CD4-positive, alpha-beta memory T cell (primary cell): ENCODE results near the gene TMEM176B. TPM values are rescaled to one million over a fixed set of nuclear protein-coding genes. Genes with fewer than 3 reads are reported as not detected.

Experiments used
- CTCF ChIA-PET: fragments of 350-600 bp; sonication (Branson Sonifier 250); formaldehyde crosslinking; loops from one replicate; lab custom pipeline; 2021; ENCODE audit warnings: inconsistent platforms; ENCODE audit not compliant: partially characterized antibody; lab: Charles Lee
- POLR2A ChIA-PET: fragments of 350-600 bp; sonication (Branson Sonifier 250); formaldehyde crosslinking; loops from one replicate; lab custom pipeline; 2021; ENCODE audit not compliant: partially characterized antibody; lab: Charles Lee
- DNase-seq, 5 donors: peaks; one replicate each; pipeline versions ENCODE4 v3.0.0 to v3.0.0-alpha.2; 2020 to 2022; ENCODE audit warnings: mixed read lengths in 1 of 5
- H3K27ac ChIP-seq: one replicate; pipeline ENCODE4 v1.7.0; 2013; ENCODE audit warnings: low read depth, low read length
- H3K27me3 ChIP-seq: 2 replicates; pipeline ENCODE4 v1.7.0; 2013; ENCODE audit warnings: mild to moderate bottlenecking, low read length, moderate library complexity; ENCODE audit not compliant: insufficient read depth
- H3K36me3 ChIP-seq: 2 replicates; pipeline ENCODE4 v1.7.0; 2013; ENCODE audit warnings: mild to moderate bottlenecking, low read length, moderate library complexity; ENCODE audit not compliant: insufficient read depth
- H3K4me1 ChIP-seq: 2 replicates; pipeline ENCODE4 v1.7.0; 2013; ENCODE audit warnings: mild to moderate bottlenecking, low read length, moderate library complexity; ENCODE audit not compliant: insufficient read depth
- H3K4me3 ChIP-seq, 2 donors: one replicate each; pipeline ENCODE4 v1.7.0; 2013; ENCODE audit warnings: low read length in 2 of 2, mild to moderate bottlenecking in 1 of 2
- H3K9me3 ChIP-seq, 2 donors: one replicate each; pipeline ENCODE4 v1.7.0; 2013; ENCODE audit warnings: low read length in 2 of 2, control low read depth in 1 of 2; ENCODE audit not compliant: control insufficient read depth in 1 of 2
- H3K27ac Mint-ChIP-seq, 7 donors: one replicate each; pipeline ENCODE4 v1.8.0; 2020 to 2021; ENCODE audit warnings: mixed read lengths in 7 of 7, mild to moderate bottlenecking in 6 of 7, inconsistent platforms in 3 of 7, moderate library complexity in 3 of 7
- H3K27me3 Mint-ChIP-seq, 2 donors: one replicate each; pipeline ENCODE4 v1.8.0; 2020 to 2021; ENCODE audit warnings: mixed read lengths in 2 of 2
- H3K36me3 Mint-ChIP-seq, 2 donors: one replicate each; pipeline ENCODE4 v1.8.0; 2020 to 2021; ENCODE audit warnings: mixed read lengths in 2 of 2, inconsistent platforms in 1 of 2, mild to moderate bottlenecking in 1 of 2
- H3K4me1 Mint-ChIP-seq, 4 donors: one replicate each; pipeline ENCODE4 v1.8.0; 2020 to 2021; ENCODE audit warnings: mixed read lengths in 4 of 4, mild to moderate bottlenecking in 1 of 4
- H3K4me3 Mint-ChIP-seq, 8 donors: one replicate each; pipeline ENCODE4 v1.8.0; 2020 to 2021; ENCODE audit warnings: mixed read lengths in 8 of 8, mild to moderate bottlenecking in 7 of 8, moderate library complexity in 6 of 8, inconsistent platforms in 3 of 8
- H3K9me3 Mint-ChIP-seq, 8 donors: one replicate each; pipeline ENCODE4 v1.8.0; 2020 to 2021; ENCODE audit warnings: mixed read lengths in 8 of 8, mild to moderate bottlenecking in 5 of 8, inconsistent platforms in 3 of 8, moderate library complexity in 1 of 8
- intact Hi-C: fragments of 100-400 bp; cut with micrococcal nuclease; formaldehyde crosslinking; loops from one replicate; pipeline ENCODE4 v1.15.1; 2023
- polyA plus RNA-seq, 2 donors: library from polyadenylated mRNA; unstranded; fragments of 300-500 nt; fragmentation: Illumina TruSeq; gene quantifications; one replicate each; pipeline ENCODE4 v1.2.3, GENCODE V29; 2021
- total RNA-seq, 2 experiments: library from RNA; stranded (reverse); gene quantifications; one replicate each; pipeline ENCODE4 v1.2.3, GENCODE V29; 2021

Gene TMEM176B
- total and polyA plus RNA-seq, 4 experiments from 2014 or later = 1.6 to 2.3 TPM; not detected in 2

DNA sequence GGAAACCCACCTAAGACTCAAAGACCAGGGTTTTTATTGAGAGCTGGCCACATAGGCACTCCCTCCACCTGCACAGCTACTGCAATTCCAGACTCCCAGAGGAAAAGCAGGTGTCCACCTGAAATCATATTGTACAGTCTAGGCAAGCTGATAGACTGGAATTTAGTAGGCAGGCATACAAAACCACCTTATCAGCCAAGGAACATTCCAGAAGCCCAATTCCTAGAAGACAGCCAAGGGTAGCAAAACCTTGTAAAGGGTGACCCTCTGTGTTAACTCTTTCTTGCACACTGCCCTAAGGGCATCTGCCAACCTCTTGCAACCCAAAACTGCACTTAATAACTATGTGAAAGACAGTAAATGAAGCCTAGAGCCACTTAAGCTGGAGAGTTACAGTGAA is 5.7 kb upstream of the TMEM176B start:
- no peak overlapping the region for H3K27ac Mint-ChIP-seq
- CTCF ChIA-PET = no interaction called here
- POLR2A ChIA-PET = no interaction called here
- Histone ChIP-seq H3K9me3 (peaks cover 0 to 9% of the 10 kb centered on the region in 2 donors), H3K36me3 (no peaks in the 10 kb centered on the region), H3K27me3 (peaks cover 20% of the 10 kb centered on the region), H3K27ac (no peak overlapping the region), H3K4me3 (no peak overlapping the region), H3K4me1 (peaks cover 8% of the 10 kb centered on the region)
- peaks cover 0 to 5% of the 10 kb centered on the region in 2 donors for H3K36me3 Mint-ChIP-seq
- no peak overlapping the region for H3K4me3 Mint-ChIP-seq
- peaks cover 0 to 25% (median 20%) of the 10 kb centered on the region in 8 donors for H3K9me3 Mint-ChIP-seq
- DNase-seq = no peak
- peaks cover 46 to 53% of the 10 kb centered on the region in 2 donors for H3K27me3 Mint-ChIP-seq
- intact Hi-C loops = no loop called here
- peaks cover 0 to 13% (median 4%) of the 10 kb centered on the region in 4 donors for H3K4me1 Mint-ChIP-seq

DNA sequence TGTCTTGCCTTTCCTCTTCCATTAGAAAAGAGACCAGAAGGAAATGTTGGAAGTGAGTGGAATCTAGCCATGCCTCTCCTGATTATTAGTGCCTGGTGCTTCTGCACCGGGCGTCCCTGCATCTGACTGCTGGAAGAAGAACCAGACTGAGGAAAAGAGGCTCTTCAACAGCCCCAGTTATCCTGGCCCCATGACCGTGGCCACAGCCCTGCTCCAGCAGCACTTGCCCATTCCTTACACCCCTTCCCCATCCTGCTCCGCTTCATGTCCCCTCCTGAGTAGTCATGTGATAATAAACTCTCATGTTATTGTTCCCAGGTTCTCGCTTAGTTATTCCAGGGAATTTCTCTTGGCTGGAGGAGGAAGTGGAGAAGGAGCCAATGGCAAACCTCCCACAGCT is 4.6 kb upstream of the TMEM176B start:
- Histone ChIP-seq H3K9me3 (peaks cover 0 to 9% of the 10 kb centered on the region in 2 donors), H3K36me3 (no peaks in the 10 kb centered on the region), H3K27me3 (peaks cover 24% of the 10 kb centered on the region), H3K4me3 (no peak overlapping the region), H3K4me1 (peaks cover 13% of the 10 kb centered on the region), H3K27ac (no peak overlapping the region)
- ChIA-PET POLR2A (no interaction called here), CTCF (no interaction called here)
- Mint-ChIP-seq H3K9me3 (peaks cover 0 to 25% (median 20%) of the 10 kb centered on the region in 8 donors), H3K4me3 (no peak overlapping the region), H3K27ac (peak overlapping the region in 1 of 7 donors; percentile 77), H3K36me3 (peaks cover 0 to 5% of the 10 kb centered on the region in 2 donors), H3K27me3 (peaks cover 39 to 42% of the 10 kb centered on the region in 2 donors), H3K4me1 (peaks cover 0 to 14% (median 4%) of the 10 kb centered on the region in 4 donors)
- intact Hi-C loops = no loop called here
- DNase-seq = no peak

DNA sequence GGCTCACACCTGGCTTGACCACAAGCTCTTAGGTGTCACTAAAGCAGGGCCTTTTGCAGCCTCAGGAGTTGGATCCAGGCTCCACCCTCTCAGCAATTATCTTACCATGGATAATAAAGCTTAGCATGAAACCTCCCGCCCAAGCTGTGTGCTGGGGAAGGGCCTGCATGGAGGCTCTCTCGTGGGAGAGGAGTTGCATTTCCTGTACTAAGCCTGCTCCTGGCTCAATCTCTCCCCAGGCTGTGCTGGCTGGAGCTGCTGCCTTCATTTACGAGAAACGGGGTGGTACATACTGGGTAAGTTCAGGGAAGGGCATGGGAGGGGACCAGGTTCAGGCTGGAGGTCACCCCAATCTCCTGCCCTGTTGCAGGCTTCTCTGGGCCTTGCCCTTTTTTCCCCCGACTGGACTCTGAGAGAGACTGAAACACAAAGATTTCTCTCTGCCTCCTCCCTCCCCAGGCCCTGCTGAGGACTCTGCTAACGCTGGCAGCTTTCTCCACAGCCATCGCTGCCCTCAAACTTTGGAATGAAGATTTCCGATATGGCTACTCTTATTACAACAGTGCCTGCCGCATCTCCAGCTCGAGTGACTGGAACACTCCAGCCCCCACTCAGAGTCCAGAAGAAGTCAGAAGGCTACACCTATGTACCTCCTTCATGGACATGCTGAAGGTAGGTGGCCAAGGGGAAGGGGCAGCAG is 3.1 kb upstream of the TMEM176B start:
- Histone ChIP-seq H3K4me1 (peaks cover 14% of the 10 kb centered on the region), H3K4me3 (no peak overlapping the region), H3K36me3 (no peaks in the 10 kb centered on the region), H3K27me3 (peaks cover 33% of the 10 kb centered on the region), H3K9me3 (peaks cover 0 to 9% of the 10 kb centered on the region in 2 donors), H3K27ac (no peak overlapping the region)
- POLR2A ChIA-PET = no interaction called here
- Mint-ChIP-seq H3K36me3 (peaks cover 0 to 5% of the 10 kb centered on the region in 2 donors), H3K27ac (no peak overlapping the region), H3K27me3 (peaks cover 38 to 41% of the 10 kb centered on the region in 2 donors), H3K9me3 (peaks cover 0 to 28% (median 20%) of the 10 kb centered on the region in 8 donors), H3K4me1 (peaks cover 2 to 14% (median 4%) of the 10 kb centered on the region in 4 donors), H3K4me3 (peak overlapping the region in 2 of 8 donors; percentile 7 to 24)
- intact Hi-C loops = no loop called here
- no peak for DNase-seq
- CTCF ChIA-PET = no interaction called here

DNA sequence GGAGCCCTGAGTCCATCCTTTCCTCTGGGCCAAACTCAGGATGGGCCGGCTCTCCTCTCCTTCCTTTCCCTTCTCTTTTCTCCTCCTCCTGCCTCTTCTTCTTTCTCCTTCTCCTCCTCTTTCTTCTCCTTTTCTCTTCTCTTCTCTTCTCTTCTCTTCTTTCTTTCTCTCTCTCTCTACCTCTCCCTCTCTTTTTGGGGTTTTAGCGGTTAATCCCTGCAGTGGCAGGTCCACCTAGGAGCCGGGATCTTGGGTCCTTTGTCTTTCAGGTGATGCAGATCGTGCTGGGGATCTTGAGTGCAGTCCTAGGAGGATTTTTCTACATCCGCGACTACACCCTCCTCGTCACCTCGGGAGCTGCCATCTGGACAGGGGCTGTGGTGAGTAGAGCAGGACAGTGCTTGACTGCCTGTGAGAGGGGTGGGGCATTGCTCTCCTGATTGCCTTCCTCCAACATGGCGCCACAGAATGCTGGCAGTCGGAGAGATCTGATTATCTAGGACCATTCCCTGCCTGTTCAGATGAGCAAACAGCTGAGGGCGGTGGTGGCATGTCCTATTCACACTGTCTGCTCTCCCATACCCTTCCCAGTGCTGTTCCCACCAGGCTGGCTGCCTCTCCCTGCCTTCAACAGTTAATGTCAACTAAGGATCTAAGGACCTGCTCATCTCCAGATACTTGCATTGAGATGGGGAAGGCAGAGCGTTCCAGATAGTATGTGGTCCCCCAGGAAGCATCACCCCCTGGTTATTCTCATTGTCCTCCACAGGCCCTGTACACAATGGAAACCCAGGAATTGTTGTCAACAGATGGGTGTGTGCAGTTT is 2.0 kb upstream of the TMEM176B start:
- POLR2A ChIA-PET = no interaction called here
- Mint-ChIP-seq H3K9me3 (peaks cover 0 to 25% (median 21%) of the 10 kb centered on the region in 8 donors), H3K36me3 (peaks cover 0 to 5% of the 10 kb centered on the region in 2 donors), H3K27ac (no peak overlapping the region), H3K4me1 (peaks cover 2 to 14% (median 4%) of the 10 kb centered on the region in 4 donors), H3K4me3 (peak overlapping the region; percentile 11 to 81 (median 64)), H3K27me3 (peaks cover 36 to 42% of the 10 kb centered on the region in 2 donors)
- intact Hi-C loops = no loop called here
- Histone ChIP-seq H3K4me3 (no peak overlapping the region), H3K9me3 (peaks cover 0 to 9% of the 10 kb centered on the region in 2 donors), H3K4me1 (peaks cover 14% of the 10 kb centered on the region), H3K27ac (no peak overlapping the region), H3K27me3 (peaks cover 33% of the 10 kb centered on the region), H3K36me3 (no peaks in the 10 kb centered on the region)
- DNase-seq = no peak
- CTCF ChIA-PET = no interaction called here

DNA sequence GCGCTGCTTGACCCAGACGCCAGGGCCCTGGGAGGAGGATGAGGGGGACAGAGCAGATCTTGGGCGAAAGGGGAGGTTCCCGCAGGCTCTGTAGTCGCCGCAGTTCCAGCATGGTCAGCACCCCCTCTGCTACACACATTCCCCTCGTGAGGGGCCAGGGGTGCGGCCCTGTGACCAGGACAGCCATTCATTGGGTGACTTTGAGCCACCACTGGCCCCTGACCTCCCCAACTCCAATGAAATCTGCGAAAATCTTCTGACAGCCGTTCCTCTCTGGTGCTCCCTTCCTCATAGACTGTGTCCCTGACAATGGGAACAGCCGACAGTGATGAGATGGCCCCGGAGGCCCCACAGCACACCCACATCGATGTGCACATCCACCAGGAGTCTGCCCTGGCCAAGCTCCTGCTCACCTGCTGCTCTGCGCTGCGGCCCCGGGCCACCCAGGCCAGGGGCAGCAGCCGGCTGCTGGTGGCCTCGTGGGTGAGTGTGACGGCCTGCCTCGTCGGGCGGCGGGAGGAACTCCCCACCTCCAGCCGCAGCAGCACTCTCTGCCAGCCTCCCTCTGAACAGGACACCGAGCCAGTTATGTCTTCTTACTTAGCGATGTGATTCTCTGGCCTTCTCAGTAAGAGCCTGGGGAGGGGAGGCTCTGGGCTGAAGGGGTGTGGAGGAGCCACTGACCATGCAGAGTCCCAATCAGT is 1.2 kb upstream of the TMEM176B start:
- DNase-seq = no peak
- H3K4me3 Mint-ChIP-seq = peak overlapping the region; percentile 11 to 81 (median 74)
- POLR2A ChIA-PET = no interaction called here
- H3K4me1 Mint-ChIP-seq = peaks cover 2 to 14% (median 4%) of the 10 kb centered on the region in 4 donors
- peaks cover 0 to 5% of the 10 kb centered on the region in 2 donors for H3K36me3 Mint-ChIP-seq
- peaks cover 14% of the 10 kb centered on the region for H3K4me1 ChIP-seq
- H3K4me3 ChIP-seq = no peak overlapping the region
- no peak overlapping the region for H3K27ac Mint-ChIP-seq
- intact Hi-C loops = no loop called here
- peaks cover 37 to 44% of the 10 kb centered on the region in 2 donors for H3K27me3 Mint-ChIP-seq
- H3K27ac ChIP-seq = no peak overlapping the region
- CTCF ChIA-PET = no interaction called here
- peaks cover 33% of the 10 kb centered on the region for H3K27me3 ChIP-seq
- H3K9me3 Mint-ChIP-seq = peaks cover 0 to 22% (median 17%) of the 10 kb centered on the region in 8 donors
- H3K9me3 ChIP-seq = peaks cover 0 to 9% of the 10 kb centered on the region in 2 donors
- H3K36me3 ChIP-seq = no peaks in the 10 kb centered on the region

DNA sequence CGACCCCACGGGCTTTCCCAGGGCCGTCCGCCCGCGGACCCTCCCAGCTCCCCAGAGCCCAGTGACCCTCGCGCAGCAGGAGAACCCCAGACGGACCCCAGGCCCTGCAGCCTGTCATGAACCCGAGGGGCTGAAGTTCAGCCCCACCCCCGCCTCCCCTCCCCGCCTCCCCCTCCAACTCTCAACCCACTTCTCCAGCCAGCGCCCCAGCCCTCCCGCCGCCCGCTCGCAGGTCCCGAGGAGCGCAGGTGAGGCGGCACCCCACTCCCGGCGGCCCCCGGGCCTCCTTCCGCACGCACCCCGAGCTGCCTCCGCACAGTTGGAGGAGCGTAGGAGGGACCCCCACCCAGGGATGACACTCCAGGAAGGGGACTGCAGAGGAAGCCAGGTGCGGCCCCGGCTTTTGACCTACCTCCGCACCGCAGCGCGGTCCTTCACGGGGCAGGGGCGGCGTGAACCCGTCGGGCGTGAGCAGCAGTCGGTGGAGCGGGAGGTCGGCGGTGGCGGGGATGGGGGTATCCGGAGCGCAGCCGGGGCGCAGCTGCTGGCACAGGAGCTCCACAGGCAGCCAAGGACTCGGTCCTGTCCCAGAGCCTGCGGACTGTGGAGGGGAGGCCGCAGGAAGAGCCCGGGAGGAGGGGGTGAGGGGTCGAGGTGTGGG is 547 bp upstream of the TMEM176B start, which contains the start of gene TMEM176A:
TSS of gene TMEM176A (plus strand) at position 189 of the 661 bp plus-strand sequence. CDS start 782 bp downstream, outside the sequence.
- Histone ChIP-seq H3K4me1 (peaks cover 14% of the 10 kb centered on the region), H3K27me3 (peaks cover 33% of the 10 kb centered on the region), H3K9me3 (peaks cover 0 to 3% of the 10 kb centered on the region in 2 donors), H3K27ac (no peak within 1 kb of the TSS), H3K4me3 (peak within 1 kb of the TSS in 1 of 2 donors; percentile 32), H3K36me3 (no peaks in the 10 kb centered on the region)
- ChIA-PET CTCF (no interaction called here), POLR2A (no interaction called here)
- peaks cover 0 to 22% (median 12%) of the 10 kb centered on the region in 8 donors for H3K9me3 Mint-ChIP-seq
- peaks cover 0 to 5% of the 10 kb centered on the region in 2 donors for H3K36me3 Mint-ChIP-seq
- peaks cover 43 to 47% of the 10 kb centered on the region in 2 donors for H3K27me3 Mint-ChIP-seq
- no peak within 1 kb of the TSS for H3K27ac Mint-ChIP-seq
- peak in 4 of 5 donors; percentile 12 to 18 (median 15) for DNase-seq
- intact Hi-C loops = no loop called here
- H3K4me1 Mint-ChIP-seq = peaks cover 2 to 14% (median 4%) of the 10 kb centered on the region in 4 donors
- H3K4me3 Mint-ChIP-seq = peak within 1 kb of the TSS; percentile 59 to 81 (median 74)
